ENCODE data around the gene TRIM3. TPM values are rescaled to one million over a fixed set of nuclear protein-coding genes. Genes with fewer than 3 reads are reported as not detected.

TRIM3 gene
- total RNA-seq, 1 experiment from 2014 or later, result 14.4 TPM

GRCh38 chr11:6442441-6442840, 31.3 kb downstream of the TRIM3 start:
- no peak overlapping the region for H3K56ac ChIP-seq (ENCODE audit: insufficient read length, low read depth, low read length)
- H3K27ac ChIP-seq (ENCODE audit: insufficient read length, low read depth, low read length), result no peak overlapping the region
- no peak overlapping the region for H3K9ac ChIP-seq (ENCODE audit: extremely low read depth, insufficient read length, low read length)
- H3K79me2 ChIP-seq (ENCODE audit: insufficient read depth, low read length), result no peaks in the 10 kb centered on the region
- no peak for DNase-seq
- H3K14ac ChIP-seq (ENCODE audit: insufficient read depth, low read length), result no peak overlapping the region
- H3K27me3 ChIP-seq (ENCODE audit: insufficient read depth, low read length), result no peaks in the 10 kb centered on the region
- H3K23ac ChIP-seq (ENCODE audit: insufficient read length, low read depth, low read length), result no peak overlapping the region
- no peak overlapping the region for H2BK120ac ChIP-seq (ENCODE audit: low read depth, low read length, poor library complexity, severe bottlenecking)
- H3K4me1 Mint-ChIP-seq, result peaks cover 0 to 3% of the 10 kb centered on the region in 2 experiments; a peak in 1 of 4 replicates
- no peak overlapping the region for H3K4ac ChIP-seq (ENCODE audit: low read depth, low read length)
- no peak overlapping the region for H3K4me3 Mint-ChIP-seq
- no peak overlapping the region for H2AFZ ChIP-seq (ENCODE audit: low read length)
- H3K4me1 ChIP-seq (ENCODE audit: insufficient read depth, low read length), result no peaks in the 10 kb centered on the region
- no peaks in the 10 kb centered on the region for H4K20me1 ChIP-seq (ENCODE audit: control insufficient read depth, insufficient read depth, insufficient read length)
- H3T11ph ChIP-seq (ENCODE audit: low read length), result no peak overlapping the region
- H4K8ac ChIP-seq (replicated peaks; ENCODE audit: insufficient read length, low read depth, low read length), result no peak overlapping the region
- H3K36me3 Mint-ChIP-seq (ENCODE audit: insufficient read depth in 1 of 3, low read depth in 3 of 3), result no peaks in the 10 kb centered on the region
- no peak overlapping the region for H4K91ac ChIP-seq (ENCODE audit: insufficient read length, low read depth, low read length)
- no peak overlapping the region for H2BK20ac ChIP-seq (ENCODE audit: low read depth, low read length, poor library complexity, severe bottlenecking)
- no peak overlapping the region for H3K18ac ChIP-seq (ENCODE audit: insufficient read length, low read depth, low read length)
- no peaks in the 10 kb centered on the region for H3K9me3 Mint-ChIP-seq
- H3K79me1 ChIP-seq (ENCODE audit: insufficient read depth, low read depth, low read length, poor library complexity, severe bottlenecking), result no peaks in the 10 kb centered on the region
- H2BK12ac ChIP-seq (ENCODE audit: insufficient read length, low read depth, low read length), result no peak overlapping the region
- no CpG with 5 or more reads among the region's 4 CpGs for WGBS (ENCODE audit: extremely low coverage, insufficient read length, low lambda C conversion rate)
- H3K9me3 ChIP-seq (ENCODE audit: control insufficient read depth, low read depth, low read length), result no peaks in the 10 kb centered on the region
- no peak for TF ChIP-seq CTCF (conservative IDR thresholded peaks at IDR 0.05)
- no peak overlapping the region for H4K5ac ChIP-seq (ENCODE audit: insufficient read length, low read depth, low read length)
- H2AK5ac ChIP-seq (ENCODE audit: insufficient read length, low read length), result no peak overlapping the region
- H3K27ac Mint-ChIP-seq, result no peak overlapping the region
- no peak overlapping the region for H2BK5ac ChIP-seq (ENCODE audit: insufficient read length, low read length)
- no peak overlapping the region for H3K4me2 ChIP-seq (ENCODE audit: insufficient read depth, insufficient read length, low read length)
- no peaks in the 10 kb centered on the region for H3K23me2 ChIP-seq (ENCODE audit: insufficient read length, low read depth, low read length, poor library complexity, severe bottlenecking)
- no peak overlapping the region for H2BK15ac ChIP-seq (ENCODE audit: low read depth, low read length)
- no peaks in the 10 kb centered on the region for H3K27me3 Mint-ChIP-seq (ENCODE audit: low read depth)

Measured in H9 (cell line).